Activated CD8-positive, alpha-beta T cell treated with anti-CD3 and anti-CD28 coated beads for 36 hours (primary cell): ENCODE results near the gene RFPL4AL1. TPM values are rescaled to one million over a fixed set of nuclear protein-coding genes. Genes with fewer than 3 reads are reported as not detected.

ENCODE experiments used
- ATAC-seq: fragments of 200-7000 bp; cut with Tn5 transposase; one replicate; pipeline ENCODE4 v1.10.0; 2021; ENCODE audit warnings: mild to moderate bottlenecking, moderate library complexity
- CTCF ChIA-PET: fragments of 350-600 bp; sonication (Branson Sonifier 250); formaldehyde crosslinking; loops from one replicate; lab custom pipeline; 2021; ENCODE audit warnings: antibody characterized with exemption; lab: Charles Lee
- POLR2A ChIA-PET: fragments of 350-600 bp; sonication (Branson Sonifier 250); formaldehyde crosslinking; loops from one replicate; lab custom pipeline; 2021; ENCODE audit warnings: antibody characterized with exemption; lab: Charles Lee
- DNase-seq: peaks from one replicate; pipeline ENCODE4 v3.0.0-alpha.2; 2020
- H3K27ac Mint-ChIP-seq: one replicate; pipeline ENCODE4 v1.8.0; 2021; ENCODE audit warnings: mild to moderate bottlenecking, mixed read lengths
- H3K27me3 Mint-ChIP-seq: one replicate; pipeline ENCODE4 v1.8.0; 2021; ENCODE audit warnings: mixed read lengths
- H3K36me3 Mint-ChIP-seq: one replicate; pipeline ENCODE4 v1.8.0; 2021; ENCODE audit warnings: low read depth, mixed read lengths
- H3K4me1 Mint-ChIP-seq: one replicate; pipeline ENCODE4 v1.8.0; 2021; ENCODE audit warnings: low read depth, mixed read lengths
- H3K4me3 Mint-ChIP-seq: one replicate; pipeline ENCODE4 v1.8.0; 2021; ENCODE audit warnings: mild to moderate bottlenecking, moderate library complexity, mixed read lengths
- H3K9me3 Mint-ChIP-seq: one replicate; pipeline ENCODE4 v1.8.0; 2021; ENCODE audit warnings: mixed read lengths
- CTCF ChIP-seq: fragments of 200-600 bp; IDR thresholded peaks from one replicate; pipeline ENCODE4 v1.8.0; 2022; ENCODE audit warnings: antibody characterized with exemption, mild to moderate bottlenecking
- intact Hi-C: fragments of 100-400 bp; cut with micrococcal nuclease; formaldehyde crosslinking; loops from one replicate; pipeline ENCODE4 v1.10.0; 2022
- total RNA-seq, 2 experiments: library from RNA; stranded (reverse); gene quantifications; one replicate each; pipeline ENCODE4 v1.2.3, GENCODE V29; 2021

Gene RFPL4AL1
- total RNA-seq, 2 experiments from 2014 or later, result not detected

- intact Hi-C loops, result no loop called here
- DNase-seq (peak; percentile 37), ATAC-seq (no peak)
- H3K4me1 Mint-ChIP-seq, result no peaks in the 10 kb centered on the region
- peak; percentile 39 for TF ChIP-seq CTCF
- H3K27ac Mint-ChIP-seq, result no peak overlapping the region
- peaks cover 18% of the 10 kb centered on the region for H3K27me3 Mint-ChIP-seq
- no peaks in the 10 kb centered on the region for H3K9me3 Mint-ChIP-seq
- POLR2A ChIA-PET, result no interaction called here
- no peak overlapping the region for H3K4me3 Mint-ChIP-seq
- CTCF ChIA-PET, result interaction anchor here (1.0 to 1.3 kb wide), 2 partner anchors 9 to 31 kb away, joined by 3 to 4 read pairs; no protein-coding TSS in a partner anchor
- H3K36me3 Mint-ChIP-seq, result no peaks in the 10 kb centered on the region
These were observed 8.6 kb downstream of the RFPL4AL1 start for GRCh38 chr19:55777528-55777927.

DNA sequence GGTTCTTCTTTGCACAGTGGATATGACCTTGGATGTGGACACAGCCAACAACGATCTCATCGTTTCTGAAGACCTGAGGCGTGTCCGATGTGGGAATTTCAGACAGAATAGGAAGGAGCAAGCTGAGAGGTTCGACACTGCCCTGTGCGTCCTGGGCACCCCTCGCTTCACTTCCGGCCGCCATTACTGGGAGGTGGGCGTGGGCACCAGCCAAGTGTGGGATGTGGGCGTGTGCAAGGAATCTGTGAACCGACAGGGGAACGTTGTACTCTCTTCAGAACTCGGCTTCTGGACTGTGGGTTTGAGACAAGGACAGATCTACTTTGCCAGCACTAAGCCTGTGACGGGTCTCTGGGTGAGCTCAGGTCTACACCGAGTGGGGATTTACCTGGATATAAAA is 9.4 kb downstream of the RFPL4AL1 start:
- no peak for ATAC-seq
- no peak for DNase-seq
- ChIA-PET CTCF (no interaction called here), POLR2A (no interaction called here)
- intact Hi-C loops, result no loop called here
- Mint-ChIP-seq H3K4me3 (no peak overlapping the region), H3K27ac (no peak overlapping the region), H3K36me3 (no peaks in the 10 kb centered on the region), H3K27me3 (peaks cover 22% of the 10 kb centered on the region), H3K9me3 (no peaks in the 10 kb centered on the region), H3K4me1 (no peaks in the 10 kb centered on the region)
- no peak for TF ChIP-seq CTCF

DNA sequence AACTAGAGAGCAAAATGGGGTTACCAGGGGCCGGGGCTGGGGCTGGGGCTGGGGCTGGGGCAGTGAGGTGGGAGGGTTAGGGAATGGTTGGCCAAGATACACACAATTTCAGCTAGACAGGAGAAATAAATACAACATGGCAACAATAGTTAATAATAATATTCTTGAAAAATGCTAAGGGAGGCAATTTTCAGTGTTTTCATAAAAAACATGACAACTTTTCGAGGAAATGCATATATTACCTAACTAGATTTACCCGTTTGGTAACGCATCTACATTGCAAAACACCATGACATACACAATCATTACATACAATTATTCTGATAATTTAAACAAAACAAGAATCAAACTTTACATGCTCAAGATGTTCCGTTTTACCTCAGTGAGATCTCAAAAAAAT is 12.2 kb downstream of the RFPL4AL1 start:
- intact Hi-C loops, result no loop called here
- H3K27ac Mint-ChIP-seq, result no peak overlapping the region
- no peaks in the 10 kb centered on the region for H3K36me3 Mint-ChIP-seq
- ATAC-seq (no peak), DNase-seq (no peak)
- H3K4me3 Mint-ChIP-seq, result no peak overlapping the region
- H3K4me1 Mint-ChIP-seq, result no peaks in the 10 kb centered on the region
- TF ChIP-seq CTCF, result no peak
- peaks cover 22% of the 10 kb centered on the region for H3K27me3 Mint-ChIP-seq
- ChIA-PET CTCF (no interaction called here), POLR2A (no interaction called here)
- no peaks in the 10 kb centered on the region for H3K9me3 Mint-ChIP-seq

DNA sequence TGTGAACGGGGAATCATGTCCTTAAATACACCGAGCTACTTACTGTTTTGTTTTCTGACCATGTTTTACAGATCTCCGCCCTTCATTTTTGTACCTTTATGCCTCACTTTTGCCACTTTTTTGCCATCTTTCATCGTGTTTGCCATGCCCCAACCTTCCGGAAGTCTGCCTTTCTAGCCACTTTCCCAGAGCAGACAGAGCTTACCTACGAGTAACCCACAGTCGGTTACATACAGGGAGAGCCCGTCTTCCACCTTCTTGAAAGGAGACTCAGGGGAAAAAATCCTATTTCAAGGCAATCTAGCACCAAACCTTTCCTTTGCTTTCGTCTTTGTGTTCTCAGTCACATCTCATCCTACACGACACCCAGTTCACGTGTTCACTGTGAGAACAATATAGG is 26.1 kb downstream of the RFPL4AL1 start:
- no peak for ATAC-seq
- POLR2A ChIA-PET, result interaction anchor here (0.6 kb wide), 1 partner anchor 91 kb away, joined by 3 read pairs; no protein-coding TSS in a partner anchor
- no peak for TF ChIP-seq CTCF
- Mint-ChIP-seq H3K27me3 (no peaks in the 10 kb centered on the region), H3K27ac (no peak overlapping the region), H3K36me3 (no peaks in the 10 kb centered on the region), H3K4me1 (no peaks in the 10 kb centered on the region), H3K9me3 (no peaks in the 10 kb centered on the region), H3K4me3 (no peak overlapping the region)
- intact Hi-C loops, result no loop called here
- no peak for DNase-seq
- CTCF ChIA-PET, result no interaction called here

- CTCF ChIA-PET, result no interaction called here
- TF ChIP-seq CTCF, result no peak
- Mint-ChIP-seq H3K4me1 (no peaks in the 10 kb centered on the region), H3K9me3 (peaks cover 4% of the 10 kb centered on the region), H3K36me3 (no peaks in the 10 kb centered on the region), H3K27ac (no peak overlapping the region), H3K27me3 (no peaks in the 10 kb centered on the region), H3K4me3 (no peak overlapping the region)
- POLR2A ChIA-PET, result no interaction called here
- DNase-seq, result no peak
- intact Hi-C loops, result no loop called here
- ATAC-seq, result no peak
These were observed 32.5 kb downstream of the RFPL4AL1 start for GRCh38 chr19:55801416-55801815.
